CD4-positive, alpha-beta T cell (primary cell): Measurements from ENCODE around the gene NFX1. TPM values are rescaled to one million over a fixed set of nuclear protein-coding genes. Genes with fewer than 3 reads are reported as not detected.
A peak's percentile ranks its signal among the peaks of the same experiment; 100 is the strongest.

Experiments used
- ATAC-seq: fragments of 200-7000 bp; cut with Tn5 transposase; one replicate; pipeline ENCODE4 v1.10.0; 2022; ENCODE audit warnings: mild to moderate bottlenecking; ENCODE audit not compliant: poor library complexity
- CTCF ChIA-PET: fragments of 350-600 bp; sonication (Branson Sonifier 250); formaldehyde crosslinking; loops from one replicate; lab custom pipeline; 2021; ENCODE audit warnings: antibody characterized with exemption, inconsistent platforms; lab: Charles Lee
- POLR2A ChIA-PET: fragments of 350-600 bp; sonication (Branson Sonifier 250); formaldehyde crosslinking; loops from one replicate; lab custom pipeline; 2021; ENCODE audit warnings: antibody characterized with exemption, inconsistent platforms; lab: Charles Lee
- DNase-seq, 14 experiments: peaks; one replicate each; pipeline ENCODE4 v3.0.0-alpha.2; 2013 to 2020; ENCODE audit warnings: mixed read lengths in 2 of 14
- H3K27ac ChIP-seq, 2 donors: one replicate each; pipeline versions ENCODE4 v1.5.1 to v1.7.0; 2013; ENCODE audit warnings: low read length in 2 of 2, low read depth in 1 of 2, mild to moderate bottlenecking in 1 of 2
- H3K27me3 ChIP-seq, 2 experiments: 1 replicate in 1 of 2; 2 replicates in 1 of 2; pipeline versions ENCODE4 v1.6.1 to v1.7.0; 2013; ENCODE audit warnings: low read length in 2 of 2, control low read depth in 1 of 2, mild to moderate bottlenecking in 1 of 2, moderate library complexity in 1 of 2; ENCODE audit not compliant: insufficient read depth in 2 of 2, control insufficient read depth in 1 of 2
- H3K36me3 ChIP-seq: one replicate; pipeline ENCODE4 v1.6.1; 2013; ENCODE audit warnings: low read length, control low read depth; ENCODE audit not compliant: insufficient read depth
- H3K4me1 ChIP-seq: one replicate; pipeline ENCODE4 v1.6.1; 2013; ENCODE audit warnings: low read length, control low read depth; ENCODE audit not compliant: insufficient read depth
- H3K4me3 ChIP-seq: one replicate; pipeline ENCODE4 v1.5.1; 2013; ENCODE audit warnings: mild to moderate bottlenecking, low read length, moderate library complexity
- H3K9me3 ChIP-seq, 2 experiments: 1 replicate in 1 of 2; 2 replicates in 1 of 2; pipeline versions ENCODE4 v1.6.1 to v1.7.0; 2013; ENCODE audit warnings: low read length in 2 of 2, mild to moderate bottlenecking in 2 of 2, control low read depth in 1 of 2, moderate library complexity in 1 of 2; ENCODE audit not compliant: control insufficient read depth in 1 of 2, insufficient read depth in 1 of 2
- H3K27ac Mint-ChIP-seq: one replicate; pipeline ENCODE4 v1.8.0; 2020; ENCODE audit warnings: mixed read lengths
- H3K27me3 Mint-ChIP-seq: one replicate; pipeline ENCODE4 v1.8.0; 2021; ENCODE audit warnings: mixed read lengths
- H3K36me3 Mint-ChIP-seq: one replicate; pipeline ENCODE4 v1.8.0; 2021; ENCODE audit warnings: low read depth, mixed read lengths
- H3K4me1 Mint-ChIP-seq: one replicate; pipeline ENCODE4 v1.8.0; 2021; ENCODE audit warnings: low read depth, mixed read lengths
- H3K4me3 Mint-ChIP-seq: one replicate; pipeline ENCODE4 v1.8.0; 2020; ENCODE audit warnings: mild to moderate bottlenecking, mixed read lengths
- H3K9me3 Mint-ChIP-seq: one replicate; pipeline ENCODE4 v1.8.0; 2020; ENCODE audit warnings: mixed read lengths
- intact Hi-C, 2 experiments: fragments of 100-400 bp; cut with DNase I in 1 of 2; cut with micrococcal nuclease in 1 of 2; formaldehyde crosslinking; loops; one replicate each; pipeline versions ENCODE4 v1.15.1 to v1.9.0; 2023 to 2025; cut with DNase I, micrococcal nuclease
- total RNA-seq, 174 experiments: library from RNA in 2 of 174; stranded (reverse) in 2 of 174; gene quantifications; one replicate each; pipeline ENCODE4 v1.2.3 and lab custom pipeline; 2021 to 2026
- TF ChIP-seq, protein P1 (sequence below): fragments of 200-600 bp; IDR thresholded peaks from one replicate; pipeline ENCODE4 v1.8.0; 2022; ENCODE audit warnings: antibody characterized with exemption, mild to moderate bottlenecking

NFX1 gene
- total RNA-seq, 2 experiments from 2014 or later = 33.1 to 34.1 TPM

DNA sequence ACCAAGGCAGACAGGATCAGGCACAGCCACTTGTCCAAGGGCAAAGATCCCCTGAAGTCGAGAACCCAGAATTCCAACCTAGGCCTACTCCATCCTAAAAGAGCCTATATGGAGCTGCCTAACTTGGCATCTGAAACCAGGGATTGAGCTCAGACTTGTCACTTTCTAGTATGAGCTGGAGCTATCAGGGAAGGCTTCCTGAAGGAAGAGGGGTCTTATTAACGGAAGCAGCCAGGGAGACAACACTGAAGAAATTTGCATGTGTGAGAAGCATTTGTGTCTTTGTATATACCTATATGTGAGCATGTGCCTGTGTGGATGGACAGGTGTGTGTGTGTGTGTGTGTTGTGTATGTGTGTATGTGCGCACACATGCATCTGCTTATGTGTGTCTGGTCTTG is 116.7 kb downstream of the NFX1 start:
- TF ChIP-seq, protein P1, sequence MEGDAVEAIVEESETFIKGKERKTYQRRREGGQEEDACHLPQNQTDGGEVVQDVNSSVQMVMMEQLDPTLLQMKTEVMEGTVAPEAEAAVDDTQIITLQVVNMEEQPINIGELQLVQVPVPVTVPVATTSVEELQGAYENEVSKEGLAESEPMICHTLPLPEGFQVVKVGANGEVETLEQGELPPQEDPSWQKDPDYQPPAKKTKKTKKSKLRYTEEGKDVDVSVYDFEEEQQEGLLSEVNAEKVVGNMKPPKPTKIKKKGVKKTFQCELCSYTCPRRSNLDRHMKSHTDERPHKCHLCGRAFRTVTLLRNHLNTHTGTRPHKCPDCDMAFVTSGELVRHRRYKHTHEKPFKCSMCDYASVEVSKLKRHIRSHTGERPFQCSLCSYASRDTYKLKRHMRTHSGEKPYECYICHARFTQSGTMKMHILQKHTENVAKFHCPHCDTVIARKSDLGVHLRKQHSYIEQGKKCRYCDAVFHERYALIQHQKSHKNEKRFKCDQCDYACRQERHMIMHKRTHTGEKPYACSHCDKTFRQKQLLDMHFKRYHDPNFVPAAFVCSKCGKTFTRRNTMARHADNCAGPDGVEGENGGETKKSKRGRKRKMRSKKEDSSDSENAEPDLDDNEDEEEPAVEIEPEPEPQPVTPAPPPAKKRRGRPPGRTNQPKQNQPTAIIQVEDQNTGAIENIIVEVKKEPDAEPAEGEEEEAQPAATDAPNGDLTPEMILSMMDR = no peak
- ChIA-PET POLR2A (no interaction called here), CTCF (no interaction called here)
- intact Hi-C loops = loop anchor here in 1 of 2 experiments (5.0 kb wide), 1 partner anchor 215 kb away; no protein-coding TSS in a partner anchor
- no peaks in the 10 kb centered on the region for H3K27me3 ChIP-seq
- H3K36me3 Mint-ChIP-seq = no peaks in the 10 kb centered on the region
- H3K36me3 ChIP-seq = no peaks in the 10 kb centered on the region
- no peak overlapping the region for H3K4me3 ChIP-seq
- no peak overlapping the region for H3K4me3 Mint-ChIP-seq
- DNase-seq (no peak), ATAC-seq (no peak)
- H3K4me1 ChIP-seq = peaks cover 14% of the 10 kb centered on the region
- H3K27ac Mint-ChIP-seq = no peak overlapping the region
- H3K9me3 Mint-ChIP-seq = no peaks in the 10 kb centered on the region
- H3K27me3 Mint-ChIP-seq = no peaks in the 10 kb centered on the region
- no peak overlapping the region for H3K27ac ChIP-seq
- no peaks in the 10 kb centered on the region for H3K9me3 ChIP-seq
- peaks cover 6% of the 10 kb centered on the region for H3K4me1 Mint-ChIP-seq

DNA sequence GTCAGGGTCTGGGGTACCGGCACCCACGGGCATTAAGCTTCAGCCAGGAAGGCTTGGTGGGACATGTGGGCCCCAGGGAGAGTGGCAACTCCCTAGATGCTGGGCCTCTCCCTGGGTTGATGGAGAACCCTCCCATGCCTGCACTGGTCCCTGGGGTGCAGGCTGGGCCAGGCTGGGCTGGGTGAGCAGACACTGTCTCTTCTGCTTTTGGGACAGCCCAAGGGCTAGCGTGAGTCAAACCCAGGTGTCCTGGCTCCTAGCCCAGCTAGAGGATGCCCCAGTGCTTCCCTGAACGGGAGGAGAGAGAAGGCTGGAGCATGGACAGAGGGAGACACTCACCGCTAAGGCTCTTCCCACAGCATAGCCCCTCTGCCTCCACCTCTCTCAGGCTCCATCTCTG is 117.8 kb downstream of the NFX1 start:
- no peaks in the 10 kb centered on the region for H3K36me3 Mint-ChIP-seq
- H3K27me3 Mint-ChIP-seq = no peaks in the 10 kb centered on the region
- ATAC-seq (no peak), DNase-seq (no peak)
- Histone ChIP-seq H3K4me1 (peaks cover 12% of the 10 kb centered on the region), H3K9me3 (no peaks in the 10 kb centered on the region), H3K4me3 (no peak overlapping the region), H3K36me3 (no peaks in the 10 kb centered on the region), H3K27ac (no peak overlapping the region), H3K27me3 (no peaks in the 10 kb centered on the region)
- ChIA-PET CTCF (no interaction called here), POLR2A (no interaction called here)
- H3K9me3 Mint-ChIP-seq = no peaks in the 10 kb centered on the region
- no peak overlapping the region for H3K27ac Mint-ChIP-seq
- peaks cover 6% of the 10 kb centered on the region for H3K4me1 Mint-ChIP-seq
- TF ChIP-seq, protein P1 = no peak
- intact Hi-C loops = loop anchor here in 1 of 2 experiments (5.0 kb wide), 1 partner anchor 214 kb away; no protein-coding TSS in a partner anchor
- no peak overlapping the region for H3K4me3 Mint-ChIP-seq

DNA sequence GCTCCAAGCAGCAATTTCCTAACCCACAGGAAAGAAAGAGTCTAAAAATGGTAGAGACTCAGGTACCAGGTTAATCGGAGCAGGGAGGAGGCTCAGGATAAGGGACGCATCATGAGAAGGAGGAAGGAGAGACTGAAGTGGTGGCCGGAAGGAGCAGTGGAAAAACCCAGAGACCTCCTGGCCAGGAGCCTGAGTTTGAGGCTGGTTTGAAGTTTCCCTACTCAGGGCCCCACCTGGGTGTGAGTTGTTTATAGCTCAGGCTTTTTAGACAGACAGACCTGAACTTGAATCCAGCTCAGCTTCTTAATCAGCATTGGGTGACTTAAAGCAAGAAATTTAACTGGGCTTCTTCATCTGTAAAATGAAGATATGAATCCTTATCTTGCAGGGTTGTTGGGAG is 124.0 kb downstream of the NFX1 start:
- POLR2A ChIA-PET = interaction anchor here (1.2 to 5.3 kb wide), 9 partner anchors 10 to 124 kb away, joined by 3 to 98 read pairs (median 24); partner anchors contain the start of genes AQP3, NFX1 and NOL6

More for the DNA sequence above, 124.0 kb downstream of the NFX1 start:
- TF ChIP-seq, protein P1 = no peak
- no peaks in the 10 kb centered on the region for H3K27me3 ChIP-seq
- Mint-ChIP-seq H3K4me3 (peak overlapping the region; percentile 3), H3K36me3 (no peaks in the 10 kb centered on the region), H3K27ac (peak overlapping the region; percentile 93), H3K27me3 (no peaks in the 10 kb centered on the region), H3K9me3 (no peaks in the 10 kb centered on the region), H3K4me1 (peaks cover 45% of the 10 kb centered on the region)
- peaks cover 57% of the 10 kb centered on the region for H3K4me1 ChIP-seq
- intact Hi-C loops = no loop called here
- H3K27ac ChIP-seq = peak overlapping the region; percentile 54 to 58
- CTCF ChIA-PET = interaction anchor here (2.3 to 4.0 kb wide), 5 partner anchors 11 to 53 kb away, joined by 21 to 40 read pairs (median 31); partner anchors contain the start of gene AQP3
- H3K36me3 ChIP-seq = no peaks in the 10 kb centered on the region
- DNase-seq = peak in 5 of 14 experiments; percentile 13 to 43 (median 29)
- H3K9me3 ChIP-seq = no peaks in the 10 kb centered on the region
- no peak overlapping the region for H3K4me3 ChIP-seq
- ATAC-seq = no peak
